DND-41 (cell line): Measurements from ENCODE around the gene FBLN1.
"Not testable (repeated sequence)": the region's sequence is repeated elsewhere in the genome, so short reads cannot be mapped to it uniquely, and the experiment has no call there.

ENCODE experiments used
- EZH2 ChIP-seq: IDR thresholded peaks from 3 replicates; pipeline ENCODE4 v1.6.1; 2012; ENCODE audit warnings: borderline replicate concordance, low read depth, mild to moderate bottlenecking, moderate library complexity, low read length, inconsistent platforms; ENCODE audit not compliant: severe bottlenecking
- TF ChIP-seq, protein P1 (sequence below): IDR thresholded peaks from 2 replicates; pipeline ENCODE4 v1.5.1; 2012; ENCODE audit warnings: borderline replicate concordance, low read length, moderate library complexity, mild to moderate bottlenecking; ENCODE audit not compliant: poor library complexity, severe bottlenecking; ENCODE audit errors: extremely low read depth

DNA sequence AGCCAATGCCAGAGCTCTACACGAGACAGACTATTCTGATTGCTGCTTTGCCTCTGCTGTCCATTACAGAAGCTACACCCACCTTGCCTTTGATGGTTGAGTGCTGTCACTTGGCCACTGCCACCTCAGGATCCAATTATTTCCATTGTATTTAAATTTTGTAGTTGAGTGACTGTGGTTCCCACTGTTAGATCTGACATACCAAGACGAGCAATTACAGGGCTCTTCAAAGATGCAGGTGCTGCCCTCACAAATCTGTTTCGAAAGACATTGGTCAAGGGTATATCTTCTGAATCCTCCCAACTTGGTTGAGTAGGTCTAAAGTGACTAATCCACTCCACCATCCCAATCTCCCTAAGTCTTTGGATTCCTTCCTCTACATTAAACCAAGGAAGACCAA is 57.4 kb downstream of the FBLN1 start:
- TF ChIP-seq, protein P1, sequence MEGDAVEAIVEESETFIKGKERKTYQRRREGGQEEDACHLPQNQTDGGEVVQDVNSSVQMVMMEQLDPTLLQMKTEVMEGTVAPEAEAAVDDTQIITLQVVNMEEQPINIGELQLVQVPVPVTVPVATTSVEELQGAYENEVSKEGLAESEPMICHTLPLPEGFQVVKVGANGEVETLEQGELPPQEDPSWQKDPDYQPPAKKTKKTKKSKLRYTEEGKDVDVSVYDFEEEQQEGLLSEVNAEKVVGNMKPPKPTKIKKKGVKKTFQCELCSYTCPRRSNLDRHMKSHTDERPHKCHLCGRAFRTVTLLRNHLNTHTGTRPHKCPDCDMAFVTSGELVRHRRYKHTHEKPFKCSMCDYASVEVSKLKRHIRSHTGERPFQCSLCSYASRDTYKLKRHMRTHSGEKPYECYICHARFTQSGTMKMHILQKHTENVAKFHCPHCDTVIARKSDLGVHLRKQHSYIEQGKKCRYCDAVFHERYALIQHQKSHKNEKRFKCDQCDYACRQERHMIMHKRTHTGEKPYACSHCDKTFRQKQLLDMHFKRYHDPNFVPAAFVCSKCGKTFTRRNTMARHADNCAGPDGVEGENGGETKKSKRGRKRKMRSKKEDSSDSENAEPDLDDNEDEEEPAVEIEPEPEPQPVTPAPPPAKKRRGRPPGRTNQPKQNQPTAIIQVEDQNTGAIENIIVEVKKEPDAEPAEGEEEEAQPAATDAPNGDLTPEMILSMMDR, result not testable (repeated sequence)
- TF ChIP-seq EZH2, result not testable (repeated sequence)
